ENCODE measurements around the gene GORAB.

The GORAB gene

GRCh38 chr1:170568197-170568596 lies 36.2 kb downstream of the GORAB start:
- no peak overlapping the region for H3K27ac ChIP-seq
- TF ChIP-seq ZFX (IDR thresholded peaks at IDR 0.05) = no peak
- TF ChIP-seq CTCF (conservative IDR thresholded peaks at IDR 0.05) = peak; percentile 7; the same call in 1 of the 2 replicates

- TF ChIP-seq CTCF (conservative IDR thresholded peaks at IDR 0.05) (no peak), ZFX (IDR thresholded peaks at IDR 0.05) (no peak)
Observed at GRCh38 chr1:170576980-170577379, 45.0 kb downstream of the GORAB start.

GRCh38 chr1:170578359-170578758 lies 46.4 kb downstream of the GORAB start:
- no peak overlapping the region for H3K27ac ChIP-seq
- TF ChIP-seq CTCF (conservative IDR thresholded peaks at IDR 0.05) (no peak), ZFX (IDR thresholded peaks at IDR 0.05) (no peak)

More at GRCh38 chr1:170576980-170577379, 45.0 kb downstream of the GORAB start:
- no peak overlapping the region for H3K27ac ChIP-seq

- no peak overlapping the region for H3K27ac ChIP-seq
- TF ChIP-seq ZFX (IDR thresholded peaks at IDR 0.05) (no peak), CTCF (conservative IDR thresholded peaks at IDR 0.05) (no peak)
Observed at GRCh38 chr1:170580636-170581440, 48.9 kb downstream of the GORAB start.

GRCh38 chr1:170583186-170583585 lies 51.2 kb downstream of the GORAB start:
- H3K27ac ChIP-seq = no peak overlapping the region

GRCh38 chr1:170586321-170587252 lies 54.6 kb downstream of the GORAB start:
- H3K27ac ChIP-seq = no peak overlapping the region
- TF ChIP-seq ZFX (IDR thresholded peaks at IDR 0.05) (no peak), CTCF (conservative IDR thresholded peaks at IDR 0.05) (no peak)

More at GRCh38 chr1:170583186-170583585, 51.2 kb downstream of the GORAB start:
- TF ChIP-seq CTCF (conservative IDR thresholded peaks at IDR 0.05) (no peak), ZFX (IDR thresholded peaks at IDR 0.05) (no peak)

- TF ChIP-seq ZFX (IDR thresholded peaks at IDR 0.05) (no peak), CTCF (conservative IDR thresholded peaks at IDR 0.05) (no peak)
- H3K27ac ChIP-seq = no peak overlapping the region
Observed at GRCh38 chr1:170587253-170587593, 55.3 kb downstream of the GORAB start.
